RWPE2 (cell line): Measurements from ENCODE around the gene RPL5.
A peak's percentile ranks its signal among the peaks of the same experiment; 100 is the strongest.

ENCODE experiments used
- ATAC-seq: fragments of 200-7000 bp; cut with Tn5 transposase; 3 replicates; pipeline ENCODE4 v1.9.1; 2021; ENCODE audit warnings: low read depth
- DNase-seq: peaks from one replicate; pipeline ENCODE4 v3.0.0-alpha.2; 2020; ENCODE audit warnings: low spot score
- H3K27ac ChIP-seq: fragments of 450-650 bp; 2 replicates; pipeline ENCODE4 v1.5.1; 2017; ENCODE audit warnings: mild to moderate bottlenecking; ENCODE audit not compliant: poor library complexity, severe bottlenecking
- H3K27me3 ChIP-seq: fragments of 250-450 bp; sonication (Bioruptor Pico); 2 replicates; pipeline ENCODE4 v1.5.1; 2021; ENCODE audit warnings: mild to moderate bottlenecking, moderate library complexity; ENCODE audit not compliant: insufficient read depth, poor library complexity, severe bottlenecking
- H3K36me3 ChIP-seq: fragments of 250-450 bp; sonication (Bioruptor Pico); 2 replicates; pipeline ENCODE4 v1.5.1; 2020; ENCODE audit warnings: low read depth, mild to moderate bottlenecking, moderate library complexity
- H3K4me1 ChIP-seq: fragments of 250-450 bp; sonication (Bioruptor Pico); 2 replicates; pipeline ENCODE4 v1.5.1; 2021; ENCODE audit warnings: mild to moderate bottlenecking, moderate library complexity; ENCODE audit not compliant: insufficient read depth, poor library complexity, severe bottlenecking
- H3K4me3 ChIP-seq: fragments of 250-450 bp; sonication (Bioruptor Pico); 2 replicates; pipeline ENCODE4 v1.5.1; 2021; ENCODE audit warnings: mild to moderate bottlenecking, moderate library complexity; ENCODE audit not compliant: severe bottlenecking
- H3K9me3 ChIP-seq: fragments of 250-450 bp; sonication (Bioruptor Pico); 2 replicates; pipeline ENCODE4 v1.5.1; 2021; ENCODE audit warnings: mild to moderate bottlenecking, moderate library complexity; ENCODE audit not compliant: severe bottlenecking
- TF ChIP-seq, protein P1 (sequence below): fragments of 450-650 bp; IDR thresholded peaks from one replicate; pipeline ENCODE4 v1.5.1; 2017; ENCODE audit warnings: mild to moderate bottlenecking, moderate library complexity; ENCODE audit not compliant: poor library complexity, severe bottlenecking

The RPL5 gene

DNA sequence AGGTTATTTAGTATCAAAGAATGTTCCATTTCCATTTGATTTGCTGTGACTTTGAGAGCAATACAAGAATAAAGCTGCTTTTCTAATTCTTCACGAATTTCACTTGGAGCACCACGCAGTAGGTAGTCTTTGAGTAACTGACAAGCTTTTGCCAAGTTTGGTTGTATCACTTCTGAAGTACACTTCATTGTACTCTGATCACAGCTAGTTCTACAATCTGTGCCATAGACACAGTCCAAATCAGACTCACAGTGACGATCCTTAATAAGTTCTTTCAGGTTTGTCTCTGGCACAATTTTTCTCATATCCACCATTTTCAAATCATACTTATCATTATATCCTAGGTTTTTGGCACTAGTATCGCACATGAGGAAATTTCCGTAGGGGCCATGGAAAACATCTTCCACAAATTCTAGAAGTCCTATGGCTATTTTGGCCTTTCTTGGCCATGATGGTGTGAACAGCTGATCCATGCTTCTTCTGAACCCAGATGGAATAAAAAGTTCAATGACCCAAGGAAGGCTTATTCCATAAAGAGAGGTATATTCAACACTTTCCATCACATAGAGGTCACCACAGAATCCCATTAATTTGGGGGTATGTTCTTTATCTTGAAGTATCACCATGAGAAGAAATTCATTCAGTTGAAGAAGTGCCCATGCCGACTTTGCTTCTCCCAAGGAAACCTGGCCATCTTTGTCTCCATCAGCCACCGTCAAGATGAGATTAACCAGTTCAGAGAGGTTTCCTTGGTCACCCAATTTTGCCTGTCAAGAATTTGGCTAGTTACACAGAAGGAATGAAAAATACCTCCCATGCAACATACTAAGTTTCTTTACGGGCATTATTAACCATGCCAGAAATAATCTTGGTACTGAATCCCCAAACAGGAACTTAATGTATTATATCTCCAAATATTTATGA, 11.9 kb downstream of the RPL5 start:
- Histone ChIP-seq H3K27ac (no peak overlapping the region), H3K9me3 (no peaks in the 10 kb centered on the region), H3K4me3 (no peak overlapping the region), H3K4me1 (peaks cover 11% of the 10 kb centered on the region), H3K36me3 (peaks cover 59% of the 10 kb centered on the region), H3K27me3 (no peaks in the 10 kb centered on the region)
- TF ChIP-seq, protein P1, sequence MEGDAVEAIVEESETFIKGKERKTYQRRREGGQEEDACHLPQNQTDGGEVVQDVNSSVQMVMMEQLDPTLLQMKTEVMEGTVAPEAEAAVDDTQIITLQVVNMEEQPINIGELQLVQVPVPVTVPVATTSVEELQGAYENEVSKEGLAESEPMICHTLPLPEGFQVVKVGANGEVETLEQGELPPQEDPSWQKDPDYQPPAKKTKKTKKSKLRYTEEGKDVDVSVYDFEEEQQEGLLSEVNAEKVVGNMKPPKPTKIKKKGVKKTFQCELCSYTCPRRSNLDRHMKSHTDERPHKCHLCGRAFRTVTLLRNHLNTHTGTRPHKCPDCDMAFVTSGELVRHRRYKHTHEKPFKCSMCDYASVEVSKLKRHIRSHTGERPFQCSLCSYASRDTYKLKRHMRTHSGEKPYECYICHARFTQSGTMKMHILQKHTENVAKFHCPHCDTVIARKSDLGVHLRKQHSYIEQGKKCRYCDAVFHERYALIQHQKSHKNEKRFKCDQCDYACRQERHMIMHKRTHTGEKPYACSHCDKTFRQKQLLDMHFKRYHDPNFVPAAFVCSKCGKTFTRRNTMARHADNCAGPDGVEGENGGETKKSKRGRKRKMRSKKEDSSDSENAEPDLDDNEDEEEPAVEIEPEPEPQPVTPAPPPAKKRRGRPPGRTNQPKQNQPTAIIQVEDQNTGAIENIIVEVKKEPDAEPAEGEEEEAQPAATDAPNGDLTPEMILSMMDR = no peak
- ATAC-seq (peak; percentile 13; the same call in 1 of the 3 replicates), DNase-seq (no peak)

DNA sequence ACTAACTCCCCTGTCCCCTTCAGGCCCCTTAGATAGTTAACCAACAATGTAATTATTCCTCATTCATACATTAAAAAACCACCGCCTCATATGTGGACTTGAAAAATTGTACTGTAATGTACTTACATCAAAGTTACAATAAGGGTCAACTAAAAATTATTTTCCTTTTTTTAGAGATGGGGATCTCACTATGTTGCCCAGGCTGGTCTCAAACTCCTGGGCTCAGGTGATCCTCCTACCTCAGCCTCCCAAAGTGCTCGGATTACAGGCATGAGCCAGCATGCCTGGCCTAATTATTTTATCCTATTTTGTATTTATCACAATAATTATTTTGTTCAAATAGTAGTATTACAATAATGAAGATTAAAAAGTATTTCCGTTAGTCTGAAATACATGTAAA, 12.6 kb downstream of the RPL5 start:
- peaks cover 52% of the 10 kb centered on the region for H3K36me3 ChIP-seq
- no peaks in the 10 kb centered on the region for H3K27me3 ChIP-seq
- TF ChIP-seq, protein P1 = no peak
- peaks cover 12% of the 10 kb centered on the region for H3K4me1 ChIP-seq
- no peak overlapping the region for H3K4me3 ChIP-seq
- no peaks in the 10 kb centered on the region for H3K9me3 ChIP-seq
- H3K27ac ChIP-seq = no peak overlapping the region
- no peak for ATAC-seq
- no peak for DNase-seq

DNA sequence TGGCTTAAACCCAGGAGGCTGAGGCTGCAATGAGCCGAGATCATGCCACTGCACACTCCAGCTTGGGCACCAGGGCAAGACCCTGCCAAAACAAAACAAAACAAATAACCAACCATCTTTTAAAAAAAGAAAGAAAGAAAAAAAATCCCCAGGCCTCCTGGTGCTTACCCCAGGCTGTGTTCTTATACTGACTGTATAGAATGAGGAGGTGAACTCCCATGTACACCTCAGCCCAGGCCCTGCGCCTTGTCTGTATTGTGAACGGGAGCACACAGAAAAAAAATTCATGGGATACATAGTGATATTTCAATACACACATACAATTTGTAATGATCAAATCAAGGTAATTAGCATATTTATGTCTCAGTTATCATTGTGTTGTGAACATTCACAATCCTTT, 14.1 kb downstream of the RPL5 start:
- H3K27me3 ChIP-seq = no peaks in the 10 kb centered on the region
- ATAC-seq (no peak), DNase-seq (no peak)
- H3K9me3 ChIP-seq = no peaks in the 10 kb centered on the region
- peaks cover 12% of the 10 kb centered on the region for H3K4me1 ChIP-seq
- no peak overlapping the region for H3K27ac ChIP-seq
- no peak overlapping the region for H3K4me3 ChIP-seq
- TF ChIP-seq, protein P1 = no peak
- H3K36me3 ChIP-seq = peaks cover 37% of the 10 kb centered on the region

DNA sequence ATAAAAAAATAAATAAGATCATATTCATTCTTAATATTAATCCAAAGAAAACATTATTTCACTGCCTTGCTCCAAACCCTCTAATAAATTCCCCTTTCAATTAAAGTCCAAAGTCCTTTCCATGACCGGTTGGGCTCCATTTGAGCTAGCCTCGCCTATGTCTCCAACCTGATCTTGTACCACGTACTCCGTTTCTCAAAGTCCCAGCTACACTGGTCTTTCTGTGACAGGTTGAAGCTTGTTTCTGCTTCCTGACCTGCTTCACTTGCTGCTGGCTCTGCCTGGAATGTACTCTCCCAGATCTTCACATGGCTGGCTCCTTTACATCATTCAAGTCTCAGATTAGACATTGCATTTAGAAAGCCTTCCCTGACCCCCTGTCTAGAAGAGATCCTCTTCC, 16.4 kb downstream of the RPL5 start:
- H3K27me3 ChIP-seq = no peaks in the 10 kb centered on the region
- H3K36me3 ChIP-seq = peaks cover 14% of the 10 kb centered on the region
- H3K4me1 ChIP-seq = peaks cover 12% of the 10 kb centered on the region
- H3K4me3 ChIP-seq = no peak overlapping the region
- no peaks in the 10 kb centered on the region for H3K9me3 ChIP-seq
- DNase-seq (no peak), ATAC-seq (peak; percentile 85)
- TF ChIP-seq, protein P1 = no peak
- H3K27ac ChIP-seq = peak overlapping the region; percentile 15

DNA sequence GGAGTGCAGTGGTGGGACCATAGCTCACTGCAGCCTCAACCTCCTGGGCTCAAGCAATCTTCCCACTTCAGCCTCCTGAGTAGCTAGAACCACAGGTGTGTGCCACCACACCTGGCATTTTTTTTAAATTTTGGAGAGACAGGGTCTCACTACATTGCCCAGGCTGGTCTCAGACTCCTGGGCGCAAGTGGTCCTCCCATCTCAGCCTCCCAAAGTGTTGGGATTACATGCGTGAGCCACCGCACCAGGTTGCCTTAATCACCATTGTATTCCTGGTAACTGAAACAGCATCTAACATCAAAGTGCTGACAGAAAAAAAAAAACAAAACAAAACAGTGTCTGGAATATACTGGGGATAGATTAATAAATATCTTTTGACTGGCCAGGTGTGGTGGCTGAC, 18.2 kb downstream of the RPL5 start:
- H3K4me3 ChIP-seq = no peak overlapping the region
- TF ChIP-seq, protein P1 = no peak
- no peaks in the 10 kb centered on the region for H3K27me3 ChIP-seq
- H3K4me1 ChIP-seq = peaks cover 12% of the 10 kb centered on the region
- no peak for ATAC-seq
- no peaks in the 10 kb centered on the region for H3K36me3 ChIP-seq
- DNase-seq = no peak
- H3K27ac ChIP-seq = no peak overlapping the region
- H3K9me3 ChIP-seq = no peaks in the 10 kb centered on the region
